ENCODE measurements around the gene VPS13C. TPM values are rescaled to one million over a fixed set of nuclear protein-coding genes. Genes with fewer than 3 reads are reported as not detected.

VPS13C gene
- total RNA-seq, 1 experiment from 2014 or later = 18.6 TPM

GRCh38 chr15:61888074-61888780 lies 172.0 kb downstream of the VPS13C start:
- Histone ChIP-seq H3K27me3 (ENCODE audit: insufficient read depth, low read length) (no peaks in the 10 kb centered on the region), H3K4me2 (ENCODE audit: low read length) (no peak overlapping the region), H3K36me3 (ENCODE audit: control insufficient read depth in 1 of 2, insufficient read depth in 2 of 2, low read length in 2 of 2) (no peaks in the 10 kb centered on the region), H3K4me1 (ENCODE audit: control insufficient read depth in 1 of 2, insufficient read depth in 2 of 2, low read length in 2 of 2) (no peaks in the 10 kb centered on the region), H3K27ac (ENCODE audit: low read depth, low read length) (no peak overlapping the region), H3K9me3 (ENCODE audit: control insufficient read depth in 1 of 2, insufficient read depth in 1 of 2, low read depth in 1 of 2, low read length in 2 of 2) (no peaks in the 10 kb centered on the region), H3K79me2 (ENCODE audit: insufficient read depth, low read length) (no peaks in the 10 kb centered on the region), H3K4me3 (replicated peaks in 1 of 2; ENCODE audit: low read depth in 1 of 2, low read length in 2 of 2) (no peak overlapping the region), H3K9ac (ENCODE audit: low read length) (no peak overlapping the region), H2AFZ (ENCODE audit: low read depth, low read length, poor library complexity, severe bottlenecking) (no peak overlapping the region), H3K9me2 (ENCODE audit: insufficient read depth) (no peaks in the 10 kb centered on the region), H4K20me1 (ENCODE audit: insufficient read depth) (no peaks in the 10 kb centered on the region; the same call in 1 of the 2 replicates)
- ChIA-PET RAD21 (ENCODE audit: low non-redundant PET in 1 of 2, low total read pairs in 2 of 2, uncharacterized antibody in 2 of 2, unreplicated experiment in 2 of 2) (no interaction called here), CTCF (no interaction called here), POLR2A (interaction anchor here (0.6 kb wide), 1 partner anchor 371 kb away, joined by 3 read pairs; no protein-coding TSS in a partner anchor)
- DNase-seq (ENCODE audit: low read depth, low spot score) (no peak), ATAC-seq (no peak)
- intact Hi-C loops (cut with micrococcal nuclease) = no loop called here
- BruUV-seq (replicated peaks) = no TSS peak
- TF ChIP-seq CEBPB (IDR thresholded peaks at IDR 0.05; ENCODE audit: low read depth) = no peak
- no peak for TF ChIP-seq EZH2 (IDR thresholded peaks at IDR 0.05)
- no peak for TF ChIP-seq POLR2AphosphoS5 (IDR thresholded peaks at IDR 0.05; ENCODE audit: low read depth, low read length)
- no peak for TF ChIP-seq TCF7L2 (IDR thresholded peaks at IDR 0.05; ENCODE audit: borderline replicate concordance, extremely low read depth, insufficient read depth, insufficient read length)
- TF ChIP-seq SIN3A (IDR thresholded peaks at IDR 0.05; ENCODE audit: low read depth) = no peak
- TF ChIP-seq, protein P1, sequence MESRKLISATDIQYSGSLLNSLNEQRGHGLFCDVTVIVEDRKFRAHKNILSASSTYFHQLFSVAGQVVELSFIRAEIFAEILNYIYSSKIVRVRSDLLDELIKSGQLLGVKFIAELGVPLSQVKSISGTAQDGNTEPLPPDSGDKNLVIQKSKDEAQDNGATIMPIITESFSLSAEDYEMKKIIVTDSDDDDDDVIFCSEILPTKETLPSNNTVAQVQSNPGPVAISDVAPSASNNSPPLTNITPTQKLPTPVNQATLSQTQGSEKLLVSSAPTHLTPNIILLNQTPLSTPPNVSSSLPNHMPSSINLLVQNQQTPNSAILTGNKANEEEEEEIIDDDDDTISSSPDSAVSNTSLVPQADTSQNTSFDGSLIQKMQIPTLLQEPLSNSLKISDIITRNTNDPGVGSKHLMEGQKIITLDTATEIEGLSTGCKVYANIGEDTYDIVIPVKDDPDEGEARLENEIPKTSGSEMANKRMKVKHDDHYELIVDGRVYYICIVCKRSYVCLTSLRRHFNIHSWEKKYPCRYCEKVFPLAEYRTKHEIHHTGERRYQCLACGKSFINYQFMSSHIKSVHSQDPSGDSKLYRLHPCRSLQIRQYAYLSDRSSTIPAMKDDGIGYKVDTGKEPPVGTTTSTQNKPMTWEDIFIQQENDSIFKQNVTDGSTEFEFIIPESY (IDR thresholded peaks at IDR 0.05; ENCODE audit: extremely low read depth, insufficient replicate concordance, low read length) = no peak
- no peak for TF ChIP-seq YY1 (IDR thresholded peaks at IDR 0.05; ENCODE audit: extremely low read depth, insufficient replicate concordance, low read depth, low read length)
- TF ChIP-seq ELF1 (IDR thresholded peaks at IDR 0.05; ENCODE audit: borderline replicate concordance, low read depth) = no peak
- no peak for TF ChIP-seq EGR1 (IDR thresholded peaks at IDR 0.05; ENCODE audit: low read depth)
